ENCODE results near the gene ALKBH6. TPM values are rescaled to one million over a fixed set of nuclear protein-coding genes. Genes with fewer than 3 reads are reported as not detected.

The ALKBH6 gene
- total RNA-seq, 1 donor from 2014 or later: 16.3 TPM

- peaks cover 10% of the 10 kb centered on the region for H3K4me1 ChIP-seq
- no peak overlapping the region for H3K27ac ChIP-seq
- no peaks in the 10 kb centered on the region for H4K20me1 ChIP-seq (ENCODE audit: low read depth)
- Mint-ChIP-seq H3K36me3 (peaks cover 10% of the 10 kb centered on the region), H3K27me3 (ENCODE audit: insufficient read depth, low read depth) (peaks cover 18% of the 10 kb centered on the region), H3K9me3 (peaks cover 4% of the 10 kb centered on the region), H3K27ac (peak overlapping the region; percentile 78), H3K4me3 (peak overlapping the region; percentile 95), H3K4me1 (peaks cover 41% of the 10 kb centered on the region)
- H3K9ac ChIP-seq: peak overlapping the region; percentile 55
- peak overlapping the region; percentile 79 for H3K4me3 ChIP-seq
- peak overlapping the region; percentile 71 for H2AFZ ChIP-seq (replicated peaks)
- no peaks in the 10 kb centered on the region for H3K27me3 ChIP-seq
- peaks cover 13% of the 10 kb centered on the region for H3K79me2 ChIP-seq (ENCODE audit: low read depth)
- no peaks in the 10 kb centered on the region for H3K9me3 ChIP-seq (ENCODE audit: low read depth)
- H3K36me3 ChIP-seq: no peaks in the 10 kb centered on the region
- H3F3A ChIP-seq (ENCODE audit: low read depth): peaks cover 13% of the 10 kb centered on the region
- DNase-seq (ENCODE audit: low spot score): no peak
- peak overlapping the region; percentile 86 for H3K4me2 ChIP-seq
- TF ChIP-seq CTCF (IDR thresholded peaks at IDR 0.05) (no peak), EZH2phosphoT487 (IDR thresholded peaks at IDR 0.05) (no peak), EZH2 (IDR thresholded peaks at IDR 0.05) (no peak)
These were observed 567 bp downstream of the ALKBH6 start for GRCh38 chr19:36013280-36014011.

- H3K4me1 ChIP-seq: peaks cover 17% of the 10 kb centered on the region
- H3K4me2 ChIP-seq: no peak overlapping the region
- peaks cover 1% of the 10 kb centered on the region for H3K36me3 Mint-ChIP-seq
- peaks cover 16% of the 10 kb centered on the region for H3K27me3 Mint-ChIP-seq (ENCODE audit: insufficient read depth, low read depth)
- H4K20me1 ChIP-seq (ENCODE audit: low read depth): no peaks in the 10 kb centered on the region
- H3K36me3 ChIP-seq: no peaks in the 10 kb centered on the region
- DNase-seq (ENCODE audit: low spot score): no peak
- H3K27me3 ChIP-seq: no peaks in the 10 kb centered on the region
- no peak for TF ChIP-seq EZH2phosphoT487 (IDR thresholded peaks at IDR 0.05)
- H3K4me1 Mint-ChIP-seq: peaks cover 37% of the 10 kb centered on the region
- H3K9ac ChIP-seq: no peak overlapping the region
- no peak overlapping the region for H3K27ac Mint-ChIP-seq
- peaks cover 9% of the 10 kb centered on the region for H3F3A ChIP-seq (ENCODE audit: low read depth)
- no peak overlapping the region for H3K27ac ChIP-seq
- H3K9me3 ChIP-seq (ENCODE audit: low read depth): no peaks in the 10 kb centered on the region
- H3K4me3 ChIP-seq: no peak overlapping the region
- H3K9me3 Mint-ChIP-seq: peaks cover 4% of the 10 kb centered on the region
- no peak overlapping the region for H2AFZ ChIP-seq (replicated peaks)
- peaks cover 13% of the 10 kb centered on the region for H3K79me2 ChIP-seq (ENCODE audit: low read depth)
- H3K4me3 Mint-ChIP-seq: peak overlapping the region; percentile 31
These were observed 3.6 kb downstream of the ALKBH6 start for GRCh38 chr19:36010402-36010801.

- TF ChIP-seq EZH2phosphoT487 (IDR thresholded peaks at IDR 0.05): no peak
- no peak for TF ChIP-seq EZH2 (IDR thresholded peaks at IDR 0.05)
- no peak for TF ChIP-seq CTCF (IDR thresholded peaks at IDR 0.05)
- H3K4me1 ChIP-seq: peaks cover 17% of the 10 kb centered on the region
- H3K27me3 ChIP-seq: no peaks in the 10 kb centered on the region
- H3K27ac Mint-ChIP-seq: no peak overlapping the region
- H4K20me1 ChIP-seq (ENCODE audit: low read depth): no peaks in the 10 kb centered on the region
- peaks cover 13% of the 10 kb centered on the region for H3K79me2 ChIP-seq (ENCODE audit: low read depth)
- H3K9ac ChIP-seq: no peak overlapping the region
- peaks cover 8% of the 10 kb centered on the region for H3F3A ChIP-seq (ENCODE audit: low read depth)
- no peak for DNase-seq (ENCODE audit: low spot score)
- peaks cover 4% of the 10 kb centered on the region for H3K9me3 Mint-ChIP-seq
- peak overlapping the region; percentile 55 for H3K4me3 ChIP-seq
- H3K27ac ChIP-seq: no peak overlapping the region
- H3K9me3 ChIP-seq (ENCODE audit: low read depth): no peaks in the 10 kb centered on the region
- peaks cover 16% of the 10 kb centered on the region for H3K27me3 Mint-ChIP-seq (ENCODE audit: insufficient read depth, low read depth)
- H3K4me2 ChIP-seq: peak overlapping the region; percentile 94
- H3K36me3 ChIP-seq: no peaks in the 10 kb centered on the region
- H3K4me1 Mint-ChIP-seq: peaks cover 31% of the 10 kb centered on the region
- no peak overlapping the region for H2AFZ ChIP-seq (replicated peaks)
- no peaks in the 10 kb centered on the region for H3K36me3 Mint-ChIP-seq
- H3K4me3 Mint-ChIP-seq: peak overlapping the region; percentile 76
These were observed 4.2 kb downstream of the ALKBH6 start for GRCh38 chr19:36009633-36010379.

Data from neural progenitor cell (in vitro differentiated cells).